Measurements from ENCODE around the gene TMA7.
A peak's percentile ranks its signal among the peaks of the same experiment; 100 is the strongest.
"Not testable (repeated sequence)": the region's sequence is repeated elsewhere in the genome, so short reads cannot be mapped to it uniquely, and the experiment has no call there.

The TMA7 gene

GRCh38 chr3:48439820-48440589 is at the start of gene TMA7, which contains the start of gene CCDC51:
TSS of gene TMA7 (plus strand) at chr3:48440257. CDS start at chr3:48440297, 40 bp downstream.
TSS of gene CCDC51 (minus strand) at chr3:48440119. CDS start at chr3:48435128, 4,991 bp downstream.
- peak; percentile 99 for DNase-seq

DNA sequence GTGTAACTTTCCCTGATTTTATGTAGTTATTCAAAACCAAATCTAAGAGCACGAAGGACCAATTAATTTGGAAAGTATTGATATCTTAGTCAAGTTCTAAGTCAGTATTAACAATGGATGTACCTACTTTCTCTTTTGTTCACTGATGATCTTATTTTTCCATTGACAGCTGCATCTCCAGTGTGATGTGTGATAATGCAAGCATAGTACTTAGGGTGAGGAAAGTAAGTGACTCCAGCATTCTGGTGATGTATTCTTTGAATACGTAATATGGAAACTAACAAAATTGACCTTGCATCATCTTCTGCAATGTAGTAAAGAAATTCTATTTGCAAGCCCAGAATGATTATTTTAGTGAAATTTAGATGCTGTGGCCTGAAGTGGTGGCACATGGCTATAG is 45.7 kb upstream of the TMA7 start:
- no peak for DNase-seq

- no peak for DNase-seq
Measured at GRCh38 chr3:48395714-48396113, 44.3 kb upstream of the TMA7 start.

DNA sequence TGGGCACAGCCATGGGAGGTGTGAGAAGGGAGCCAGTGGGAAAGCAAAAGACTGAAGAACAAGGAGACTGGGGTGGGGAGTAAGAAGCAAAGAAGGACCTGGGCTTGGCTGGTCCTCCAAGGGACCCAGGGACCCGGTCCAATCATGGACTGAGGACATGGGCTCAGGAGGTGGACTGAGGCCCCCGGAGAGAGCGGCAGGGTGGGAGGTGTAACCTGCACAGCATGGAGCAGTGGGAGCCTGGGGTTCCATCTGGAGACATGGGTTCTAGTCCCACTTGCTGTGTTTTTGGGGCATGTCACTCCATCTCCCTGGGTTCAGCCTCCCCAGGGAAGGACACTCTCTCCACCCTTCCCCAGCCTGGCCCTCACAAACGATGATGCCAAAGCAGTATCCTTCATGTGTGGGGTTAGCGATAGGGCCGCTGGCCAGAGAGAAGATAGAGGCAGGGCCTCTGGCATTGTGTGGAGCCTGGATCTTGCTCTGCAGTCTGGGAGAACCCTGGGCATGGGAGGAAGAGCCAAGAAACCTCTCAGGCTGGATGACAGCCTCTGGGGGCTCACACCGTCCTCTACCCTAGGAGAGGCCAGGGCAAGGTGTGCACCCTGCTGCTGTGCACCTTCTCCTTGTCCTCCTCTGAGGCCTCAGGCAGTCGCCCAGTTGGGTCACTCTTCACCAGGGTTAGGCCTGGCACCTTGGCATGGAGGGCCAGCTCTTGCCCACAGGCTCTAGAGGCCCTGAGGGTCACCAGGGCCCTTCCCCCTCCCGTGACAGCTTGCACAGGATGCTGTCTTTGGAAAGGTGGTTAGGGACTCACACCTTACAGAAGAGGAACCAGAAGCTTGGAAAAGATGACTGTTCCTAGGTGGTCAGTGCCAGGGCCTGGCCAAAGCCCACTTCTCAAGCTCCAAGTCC is 42.0 kb upstream of the TMA7 start:
- DNase-seq: no peak

GRCh38 chr3:48398701-48399386 is 41.2 kb upstream of the TMA7 start:
- DNase-seq: no peak

- DNase-seq: no peak
Measured at GRCh38 chr3:48399387-48400172, 40.5 kb upstream of the TMA7 start.

GRCh38 chr3:48400824-48401433 is 39.1 kb upstream of the TMA7 start:
- DNase-seq: peak; percentile 69

DNA sequence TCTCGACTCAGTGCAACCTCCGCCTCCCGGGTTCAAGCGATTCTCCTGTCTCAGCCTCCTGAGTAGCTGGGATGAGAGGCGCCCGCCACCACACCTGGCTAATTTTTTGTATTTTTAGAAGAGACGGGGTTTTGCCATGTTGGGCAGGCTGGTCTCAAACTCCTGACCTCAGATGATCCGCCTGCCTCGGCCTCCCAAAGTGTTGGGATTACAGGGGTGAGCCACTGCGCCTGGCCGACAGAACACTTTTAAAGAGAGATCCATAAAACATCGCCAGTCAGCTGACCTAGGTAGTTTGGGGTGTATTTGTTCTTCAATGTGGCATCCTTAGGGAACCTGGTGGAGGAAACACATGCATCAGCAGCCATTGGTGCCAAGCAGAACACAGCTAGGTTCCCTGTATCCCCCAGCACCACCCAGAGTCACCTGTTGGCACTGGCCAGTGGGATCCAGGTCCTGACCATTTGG is 38.6 kb upstream of the TMA7 start:
- DNase-seq: not testable (repeated sequence)

DNA sequence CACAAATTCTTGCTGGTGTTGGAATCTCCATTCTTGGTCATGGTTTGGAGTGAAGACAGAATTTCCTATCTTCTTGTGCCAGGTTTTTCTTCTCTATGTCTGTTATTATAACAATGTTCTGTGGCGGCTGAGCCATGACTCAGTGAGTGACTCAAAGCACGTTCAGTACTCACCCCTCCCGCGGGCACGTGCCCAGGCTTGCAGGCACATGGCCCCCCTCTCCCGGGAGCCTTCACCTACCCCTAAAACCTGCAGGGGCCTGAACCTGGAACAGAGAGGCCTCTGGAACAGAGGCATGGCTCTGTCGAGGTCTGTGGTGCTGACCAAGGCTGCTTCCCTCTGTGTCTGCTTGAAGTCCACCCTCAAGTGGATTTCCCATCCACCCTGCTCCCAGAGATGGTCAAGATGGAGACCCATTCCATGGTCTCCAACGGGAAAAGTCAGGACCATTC is 37.8 kb upstream of the TMA7 start:
- DNase-seq: peak; percentile 43

GRCh38 chr3:48402907-48403306 is 37.1 kb upstream of the TMA7 start:
- DNase-seq: no peak

DNA sequence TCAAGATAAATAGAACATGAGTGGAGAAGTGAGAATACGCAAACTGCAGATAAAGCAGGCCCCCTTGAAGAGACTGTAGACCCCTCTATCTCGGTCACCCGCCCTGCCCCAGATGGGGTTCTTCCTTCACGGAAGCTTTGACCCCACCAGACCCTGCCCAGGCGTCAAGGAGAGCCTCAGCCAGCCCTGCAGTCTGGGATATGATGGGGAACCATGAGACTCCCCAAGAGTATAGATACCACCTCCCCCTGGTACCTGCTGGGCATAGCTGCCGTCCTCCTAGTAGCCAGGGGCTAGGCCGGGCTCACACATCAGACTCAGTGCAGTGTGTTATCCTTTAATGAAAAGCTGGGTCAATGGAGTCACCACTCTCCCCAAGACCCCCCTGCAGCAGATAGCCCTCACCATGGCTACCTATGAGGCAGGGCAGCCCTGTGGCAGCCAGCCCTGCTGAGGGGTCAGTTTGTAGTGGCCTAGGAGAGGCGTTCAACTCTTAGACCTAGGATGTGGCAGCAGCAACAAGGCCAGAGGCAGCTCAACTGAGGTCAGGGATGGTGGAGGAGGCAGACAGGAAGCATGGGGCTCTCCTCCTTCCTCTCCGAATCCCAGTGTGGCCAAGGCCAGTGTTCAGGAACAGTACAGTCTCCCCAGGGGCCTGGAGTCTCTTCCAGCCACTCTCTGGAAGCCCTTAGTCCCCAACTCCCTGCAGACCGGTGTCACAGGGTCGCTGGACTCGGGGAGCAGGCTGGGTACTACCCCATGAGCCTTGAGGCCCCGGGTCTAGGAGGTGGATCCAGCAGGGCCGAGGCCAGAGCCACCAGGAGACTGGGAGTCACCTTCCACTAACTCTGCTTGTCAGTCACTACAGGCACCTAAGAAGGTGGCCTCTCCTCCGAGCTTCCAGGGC is 36.3 kb upstream of the TMA7 start:
- peak; percentile 51 for DNase-seq

GRCh38 chr3:48404440-48405342 is 35.4 kb upstream of the TMA7 start:
- peak; percentile 43 for DNase-seq

DNA sequence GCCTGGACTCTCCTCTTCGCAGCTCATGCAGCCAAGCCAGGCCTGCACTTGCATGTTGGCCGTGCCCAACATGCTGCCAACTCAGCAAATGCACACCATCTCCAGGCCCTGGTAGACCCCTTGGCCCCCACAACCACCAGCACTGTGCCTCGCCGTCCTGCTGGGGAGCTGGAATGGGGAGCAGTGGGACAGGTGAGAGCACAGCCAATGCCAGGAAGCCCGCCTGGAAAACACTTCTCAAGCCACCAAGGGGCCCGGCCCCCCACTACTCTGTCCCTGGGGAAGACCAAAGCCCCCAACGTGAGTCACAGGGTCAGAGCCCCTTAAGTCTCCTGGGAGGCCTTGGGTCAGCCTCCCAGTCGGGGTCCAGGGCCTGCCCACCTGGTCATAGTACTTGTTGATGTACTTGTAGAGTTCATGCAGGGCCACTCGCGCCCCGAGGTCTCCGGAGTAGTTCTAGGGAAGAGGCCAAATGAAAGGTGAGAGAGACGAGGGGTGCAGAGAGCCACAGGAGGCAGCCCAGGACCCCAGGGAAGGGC is 34.6 kb upstream of the TMA7 start:
- peak; percentile 44 for DNase-seq

GRCh38 chr3:48405971-48406370 is 34.1 kb upstream of the TMA7 start:
- DNase-seq: no peak

DNA sequence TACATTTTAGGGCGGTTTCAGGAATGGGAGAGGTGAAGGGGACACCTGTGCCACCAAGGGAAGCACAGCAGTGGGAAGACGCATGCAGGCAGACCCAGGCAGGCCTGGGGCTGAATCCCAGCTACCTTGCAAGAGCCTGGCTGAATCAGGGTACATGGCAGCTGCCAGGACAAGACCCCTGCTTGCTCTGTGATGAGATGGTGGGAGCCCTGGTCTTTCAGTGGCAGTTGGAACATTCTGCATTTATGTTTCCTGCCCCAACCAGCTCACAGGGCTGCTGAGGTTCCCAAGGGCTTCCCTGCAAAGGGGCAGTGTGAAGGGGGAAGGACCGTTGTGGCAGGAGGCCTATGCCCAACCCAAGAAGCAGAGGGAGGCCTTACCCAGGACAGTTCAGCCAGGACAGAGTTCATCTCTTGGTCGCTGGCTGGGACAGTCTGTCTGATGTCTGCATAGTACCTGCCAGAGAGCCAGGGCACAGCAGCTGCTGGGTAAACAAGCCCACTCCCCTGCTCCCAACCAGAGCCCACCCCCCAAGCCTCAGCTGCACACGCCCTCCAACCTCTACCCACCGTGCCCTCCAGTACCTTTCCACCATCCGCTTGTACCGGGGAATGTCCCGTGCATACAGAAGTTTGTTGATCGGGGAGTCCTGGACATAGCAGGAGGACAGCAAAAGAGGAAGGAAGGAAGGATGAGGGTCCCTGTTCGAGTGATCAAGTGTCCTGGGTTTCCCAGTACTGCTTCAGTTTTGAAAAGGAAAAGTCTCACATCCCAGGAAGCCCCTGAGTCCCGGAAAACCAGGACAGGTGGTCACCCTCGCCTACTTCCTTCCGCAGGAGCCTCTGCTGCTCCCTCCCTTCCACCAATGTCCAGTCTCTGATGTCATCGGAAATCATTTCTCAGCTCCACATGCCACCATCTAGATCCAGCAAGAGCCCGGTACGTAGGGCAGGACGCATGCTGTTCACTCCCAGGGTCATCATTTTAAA is 33.3 kb upstream of the TMA7 start:
- DNase-seq: peak; percentile 51

- DNase-seq: no peak
Measured at GRCh38 chr3:48407542-48408099, 32.4 kb upstream of the TMA7 start.

DNA sequence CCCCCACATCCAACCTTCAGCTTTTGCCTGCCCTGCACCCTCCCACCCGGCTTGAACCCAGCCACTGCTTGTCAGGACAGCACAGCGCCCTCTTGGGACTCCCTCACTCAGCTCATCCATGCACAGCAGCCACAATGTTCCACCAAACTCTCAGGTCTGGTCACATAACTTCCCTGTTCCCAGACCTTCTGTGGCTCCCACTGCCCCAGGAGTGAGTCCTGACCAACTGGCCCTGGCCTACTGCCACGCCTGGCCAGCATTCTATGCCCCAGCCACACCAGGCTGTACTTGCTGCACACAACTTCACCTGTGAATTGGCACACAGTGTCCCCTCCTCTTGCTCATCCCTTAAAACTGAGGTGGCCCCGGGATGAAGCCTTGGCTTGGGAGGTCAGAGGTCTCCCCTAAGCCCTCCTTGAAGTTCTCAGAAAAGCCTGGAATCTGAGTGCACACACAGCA is 31.2 kb upstream of the TMA7 start:
- peak; percentile 44 for DNase-seq
